Measurements from ENCODE around the gene ASTL. TPM values are rescaled to one million over a fixed set of nuclear protein-coding genes. Genes with fewer than 3 reads are reported as not detected.

ASTL gene
- total and polyA plus RNA-seq, 8 donors = 0.08 TPM; not detected in 7

GRCh38 chr2:96120091-96120720 is 18.1 kb downstream of the ASTL start:
- TF ChIP-seq POLR2A (IDR thresholded peaks at IDR 0.05) = no peak
- TF ChIP-seq POLR2AphosphoS5 (IDR thresholded peaks at IDR 0.05) = no peak
- TF ChIP-seq EP300 (IDR thresholded peaks at IDR 0.05) = no peak
- TF ChIP-seq CTCF (IDR thresholded peaks at IDR 0.05) = no peak
- H3K4me3 ChIP-seq = no peak overlapping the region
- no peak for DNase-seq
- no peaks in the 10 kb centered on the region for H3K9me3 ChIP-seq
- intact Hi-C loops (cut with DNase I; ENCODE audit: low total_unique reads) = no loop called here
- H3K36me3 ChIP-seq = no peaks in the 10 kb centered on the region
- no peak overlapping the region for H3K27ac ChIP-seq
- WGBS, 5 donors = 45 to 50% (median 49%) methylated on average over 11 of the region's 11 CpGs
- H3K27me3 ChIP-seq = peaks cover 5 to 84% (median 26%) of the 10 kb centered on the region in 3 donors
- peaks cover 18 to 22% (median 20%) of the 10 kb centered on the region in 4 donors for H3K4me1 ChIP-seq

- TF ChIP-seq POLR2A (IDR thresholded peaks at IDR 0.05) (no peak), EP300 (IDR thresholded peaks at IDR 0.05) (no peak), POLR2AphosphoS5 (IDR thresholded peaks at IDR 0.05) (no peak), CTCF (IDR thresholded peaks at IDR 0.05) (no peak)
- 89 to 96% (median 93%) methylated on average over 3 to 5 of the region's 5 CpGs for WGBS, 5 donors
- DNase-seq = no peak
- no peaks in the 10 kb centered on the region for H3K36me3 ChIP-seq
- peaks cover 5 to 88% (median 26%) of the 10 kb centered on the region in 3 donors for H3K27me3 ChIP-seq
- intact Hi-C loops (cut with DNase I; ENCODE audit: low total_unique reads) = no loop called here
- no peaks in the 10 kb centered on the region for H3K9me3 ChIP-seq
- no peak overlapping the region for H3K27ac ChIP-seq
- H3K4me3 ChIP-seq = no peak overlapping the region
- peaks cover 18 to 22% (median 20%) of the 10 kb centered on the region in 4 donors for H3K4me1 ChIP-seq
Measured at GRCh38 chr2:96119389-96119751, 18.9 kb downstream of the ASTL start.

- Histone ChIP-seq H3K27me3 (peaks cover 5 to 91% (median 26%) of the 10 kb centered on the region in 3 donors), H3K9me3 (no peaks in the 10 kb centered on the region), H3K4me1 (peaks cover 18 to 22% (median 20%) of the 10 kb centered on the region in 4 donors), H3K4me3 (no peak overlapping the region), H3K36me3 (no peaks in the 10 kb centered on the region), H3K27ac (no peak overlapping the region)
- 83 to 94% (median 87%) methylated on average over 11 to 13 of the region's 13 CpGs for WGBS, 5 donors
- TF ChIP-seq POLR2A (IDR thresholded peaks at IDR 0.05) (no peak), CTCF (IDR thresholded peaks at IDR 0.05) (no peak), POLR2AphosphoS5 (IDR thresholded peaks at IDR 0.05) (no peak), EP300 (IDR thresholded peaks at IDR 0.05) (no peak)
- DNase-seq = no peak
- intact Hi-C loops (cut with DNase I; ENCODE audit: low total_unique reads) = no loop called here
Measured at GRCh38 chr2:96118698-96119388, 19.5 kb downstream of the ASTL start.

- TF ChIP-seq POLR2AphosphoS5 (IDR thresholded peaks at IDR 0.05) (no peak), CTCF (IDR thresholded peaks at IDR 0.05) (no peak), POLR2A (IDR thresholded peaks at IDR 0.05) (no peak), EP300 (IDR thresholded peaks at IDR 0.05) (no peak)
- Histone ChIP-seq H3K27ac (no peak overlapping the region), H3K27me3 (peaks cover 5 to 85% (median 26%) of the 10 kb centered on the region in 3 donors), H3K4me3 (no peak overlapping the region), H3K9me3 (no peaks in the 10 kb centered on the region), H3K36me3 (no peaks in the 10 kb centered on the region), H3K4me1 (peaks cover 18 to 22% (median 20%) of the 10 kb centered on the region in 4 donors)
- 35 to 47% (median 40%) methylated on average over 14 to 17 of the region's 17 CpGs for whole genome bisulfite sequencing, 5 donors
- peak in 1 of 2 donors; percentile 53 for DNase-seq
- intact Hi-C loops (cut with DNase I; ENCODE audit: low total_unique reads) = no loop called here
Measured at GRCh38 chr2:96117701-96118588, 20.4 kb downstream of the ASTL start.
